ENCODE data around the gene ZNF100.

DNA sequence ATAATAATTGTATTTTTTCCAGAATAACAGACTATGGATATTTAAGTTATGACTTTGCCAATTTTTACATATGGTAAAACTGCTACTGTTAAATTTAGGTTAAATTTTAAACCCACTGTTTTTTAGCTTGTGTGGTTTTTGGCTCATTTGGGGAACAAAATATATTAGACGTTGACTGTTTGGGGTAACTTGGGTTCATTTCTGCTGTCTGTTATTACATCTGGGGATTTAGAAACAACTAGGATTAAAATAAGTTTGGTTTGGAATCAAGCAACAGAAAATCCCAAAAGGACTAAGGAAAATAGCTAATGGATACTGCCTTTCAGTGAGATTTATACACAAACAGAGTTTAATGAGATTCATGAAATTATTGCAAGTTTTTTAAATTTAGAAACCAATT lies 92.9 kb downstream of the ZNF100 start:
- no peak for TF ChIP-seq POLR2A (IDR thresholded peaks at IDR 0.05)
- TF ChIP-seq, protein P1, sequence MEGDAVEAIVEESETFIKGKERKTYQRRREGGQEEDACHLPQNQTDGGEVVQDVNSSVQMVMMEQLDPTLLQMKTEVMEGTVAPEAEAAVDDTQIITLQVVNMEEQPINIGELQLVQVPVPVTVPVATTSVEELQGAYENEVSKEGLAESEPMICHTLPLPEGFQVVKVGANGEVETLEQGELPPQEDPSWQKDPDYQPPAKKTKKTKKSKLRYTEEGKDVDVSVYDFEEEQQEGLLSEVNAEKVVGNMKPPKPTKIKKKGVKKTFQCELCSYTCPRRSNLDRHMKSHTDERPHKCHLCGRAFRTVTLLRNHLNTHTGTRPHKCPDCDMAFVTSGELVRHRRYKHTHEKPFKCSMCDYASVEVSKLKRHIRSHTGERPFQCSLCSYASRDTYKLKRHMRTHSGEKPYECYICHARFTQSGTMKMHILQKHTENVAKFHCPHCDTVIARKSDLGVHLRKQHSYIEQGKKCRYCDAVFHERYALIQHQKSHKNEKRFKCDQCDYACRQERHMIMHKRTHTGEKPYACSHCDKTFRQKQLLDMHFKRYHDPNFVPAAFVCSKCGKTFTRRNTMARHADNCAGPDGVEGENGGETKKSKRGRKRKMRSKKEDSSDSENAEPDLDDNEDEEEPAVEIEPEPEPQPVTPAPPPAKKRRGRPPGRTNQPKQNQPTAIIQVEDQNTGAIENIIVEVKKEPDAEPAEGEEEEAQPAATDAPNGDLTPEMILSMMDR (IDR thresholded peaks at IDR 0.05): no peak
